Activated CD8-positive, alpha-beta memory T cell treated with anti-CD3 and anti-CD28 coated beads for 48 hours (primary cell): Measurements from ENCODE around the gene IPO7.
"Not testable (repeated sequence)": the region's sequence is repeated elsewhere in the genome, so short reads cannot be mapped to it uniquely, and the experiment has no call there.

ENCODE experiments used
- DNase-seq, 3 experiments: peaks; one replicate each; pipeline ENCODE4 v3.0.0-alpha.2; 2020; ENCODE audit warnings: low read depth in 2 of 3, low spot score in 2 of 3

IPO7 gene

GRCh38 chr11:9397746-9398680 is 13.6 kb downstream of the IPO7 start:
- no peak for DNase-seq

GRCh38 chr11:9399466-9399865 is 15.0 kb downstream of the IPO7 start:
- DNase-seq, result no peak

- DNase-seq, result not testable (repeated sequence)
These were observed 17.4 kb downstream of the IPO7 start for GRCh38 chr11:9401884-9402283.

- no peak for DNase-seq
These were observed 44.3 kb downstream of the IPO7 start for GRCh38 chr11:9428706-9429105.

- no peak for DNase-seq
These were observed 54.2 kb downstream of the IPO7 start for GRCh38 chr11:9438611-9439010.

- DNase-seq, result no peak
These were observed 61.8 kb downstream of the IPO7 start for GRCh38 chr11:9446230-9446629.

- no peak for DNase-seq
These were observed 64.3 kb downstream of the IPO7 start for GRCh38 chr11:9448576-9449352.

GRCh38 chr11:9452023-9452422 is 67.6 kb downstream of the IPO7 start:
- DNase-seq, result not testable (repeated sequence)

GRCh38 chr11:9455722-9456121 is 71.3 kb downstream of the IPO7 start:
- no peak for DNase-seq

- DNase-seq, result peak in 1 of 3 experiments; percentile 14
These were observed 75.3 kb downstream of the IPO7 start for GRCh38 chr11:9459667-9460321.

GRCh38 chr11:9460322-9461062 is 76.0 kb downstream of the IPO7 start, which contains the start of gene ZNF143:
TSS of gene ZNF143 (plus strand) at chr11:9461012. CDS start at chr11:9471309, 10,297 bp downstream.
- DNase-seq, result peak; percentile 98 to 99 (median 99)

GRCh38 chr11:9461063-9461759 is 76.8 kb downstream of the IPO7 start:
- peak; percentile 60 to 69 (median 66) for DNase-seq

- DNase-seq, result no peak
These were observed 77.3 kb downstream of the IPO7 start for GRCh38 chr11:9461760-9462134.

- no peak for DNase-seq
These were observed 77.8 kb downstream of the IPO7 start for GRCh38 chr11:9462172-9462799.

GRCh38 chr11:9462806-9463537 is 78.5 kb downstream of the IPO7 start:
- DNase-seq, result no peak

- DNase-seq, result no peak
These were observed 86.3 kb downstream of the IPO7 start for GRCh38 chr11:9470765-9471164.

GRCh38 chr11:9473408-9473807 is 89.0 kb downstream of the IPO7 start:
- DNase-seq, result no peak

GRCh38 chr11:9479899-9480298 is 95.4 kb downstream of the IPO7 start:
- no peak for DNase-seq
